GM23248 (cell line): ENCODE results near the gene AP4S1. TPM values are rescaled to one million over a fixed set of nuclear protein-coding genes. Genes with fewer than 3 reads are reported as not detected.
"Not testable (repeated sequence)": the region's sequence is repeated elsewhere in the genome, so short reads cannot be mapped to it uniquely, and the experiment has no call there.

Experiments used
- DNase-seq: peaks from one replicate; pipeline ENCODE4 v3.0.0-alpha.2; 2015
- H2AFZ ChIP-seq: fragments of 200-600 bp; sonication (generic); 2 replicates; pipeline ENCODE4 v1.6.1; 2016; ENCODE audit warnings: antibody characterized with exemption
- H3F3A ChIP-seq: fragments of 200-600 bp; sonication (generic); 2 replicates; pipeline ENCODE4 v1.6.1; 2016; ENCODE audit warnings: mild to moderate bottlenecking, antibody characterized with exemption, mixed run types; ENCODE audit not compliant: insufficient read depth
- H3K27ac ChIP-seq: fragments of 200-600 bp; sonication (generic); 2 replicates; pipeline ENCODE4 v1.5.1; 2016; ENCODE audit warnings: mild to moderate bottlenecking
- H3K27me3 ChIP-seq: fragments of 200-600 bp; sonication (generic); replicated peaks from 2 replicates; pipeline ENCODE4 v1.6.1; 2016; ENCODE audit warnings: mild to moderate bottlenecking; ENCODE audit not compliant: insufficient read depth
- H3K36me3 ChIP-seq: fragments of 200-600 bp; sonication (generic); 2 replicates; pipeline ENCODE4 v1.6.1; 2016; ENCODE audit warnings: low read depth, mild to moderate bottlenecking
- H3K4me1 ChIP-seq: fragments of 200-600 bp; sonication (generic); 2 replicates; pipeline ENCODE4 v1.6.1; 2016; ENCODE audit warnings: mild to moderate bottlenecking; ENCODE audit not compliant: insufficient read depth
- H3K4me2 ChIP-seq: fragments of 200-600 bp; sonication (generic); one replicate; pipeline ENCODE4 v1.6.1; 2016; ENCODE audit warnings: mild to moderate bottlenecking; ENCODE audit not compliant: unreplicated experiment
- H3K4me3 ChIP-seq: fragments of 200-600 bp; sonication (generic); 2 replicates; pipeline ENCODE4 v1.5.1; 2016; ENCODE audit warnings: mild to moderate bottlenecking
- H3K79me2 ChIP-seq: fragments of 200-600 bp; sonication (generic); 2 replicates; pipeline ENCODE4 v1.6.1; 2016; ENCODE audit warnings: mild to moderate bottlenecking; ENCODE audit not compliant: insufficient read depth
- H3K9ac ChIP-seq: fragments of 200-600 bp; sonication (generic); 2 replicates; pipeline ENCODE4 v1.6.1; 2016; ENCODE audit warnings: mild to moderate bottlenecking
- H3K9me2 ChIP-seq: fragments of 200-600 bp; sonication (generic); 2 replicates; pipeline ENCODE4 v1.6.1; 2016; ENCODE audit warnings: mixed run types, mild to moderate bottlenecking, moderate library complexity; ENCODE audit not compliant: insufficient read depth
- H3K9me3 ChIP-seq: fragments of 200-600 bp; sonication (generic); one replicate; pipeline ENCODE4 v1.6.1; 2017; ENCODE audit warnings: low read depth
- H4K20me1 ChIP-seq: fragments of 200-600 bp; sonication (generic); 2 replicates; pipeline ENCODE4 v1.6.0; 2016; ENCODE audit not compliant: insufficient read depth
- EZH2 ChIP-seq: fragments of 200-600 bp; sonication (generic); IDR thresholded peaks from 2 replicates; pipeline ENCODE4 v1.6.1; 2018; ENCODE audit warnings: antibody characterized with exemption, mild to moderate bottlenecking; ENCODE audit not compliant: insufficient read depth, poor library complexity, severe bottlenecking
- EZH2phosphoT487 ChIP-seq: fragments of 200-600 bp; sonication (generic); IDR thresholded peaks from 2 replicates; pipeline ENCODE4 v1.6.1; 2018; ENCODE audit warnings: antibody characterized with exemption, moderate library complexity, mild to moderate bottlenecking, low read depth; ENCODE audit not compliant: insufficient read depth
- WGBS, 2 experiments: methylation state at CpG; one replicate each; pipeline ENCODE4 v1.1.6; 2015 to 2017; ENCODE audit warnings: low lambda C conversion rate in 2 of 2, low coverage in 1 of 2; ENCODE audit errors: missing lambda C conversion rate in 2 of 2; 5-methylcytosine and 5-hydroxymethylcytosine counted together
- in situ Hi-C: fragments of 300-500 bp; cut with MboI; formaldehyde crosslinking; loops from 2 replicates; pipeline ENCODE4 v1.15.0; 2020
- polyA plus RNA-seq: library from polyadenylated mRNA; unstranded; fragments of >200 nt; fragmentation: Nextera tagmentation; extraction: Ambion mirVana; gene quantifications from 2 replicates; pipeline ENCODE4 v1.2.1, GENCODE V29; 2016
- total RNA-seq: library from RNA; depleted of rRNA; stranded (reverse); fragments of >200 nt; shearing (Covaris generic); gene quantifications from 2 replicates; pipeline ENCODE4 v1.2.3, GENCODE V29; 2014

AP4S1 gene
- total and polyA plus RNA-seq, 2 experiments from 2014 or later, result 6.3 to 9.9 TPM

DNA sequence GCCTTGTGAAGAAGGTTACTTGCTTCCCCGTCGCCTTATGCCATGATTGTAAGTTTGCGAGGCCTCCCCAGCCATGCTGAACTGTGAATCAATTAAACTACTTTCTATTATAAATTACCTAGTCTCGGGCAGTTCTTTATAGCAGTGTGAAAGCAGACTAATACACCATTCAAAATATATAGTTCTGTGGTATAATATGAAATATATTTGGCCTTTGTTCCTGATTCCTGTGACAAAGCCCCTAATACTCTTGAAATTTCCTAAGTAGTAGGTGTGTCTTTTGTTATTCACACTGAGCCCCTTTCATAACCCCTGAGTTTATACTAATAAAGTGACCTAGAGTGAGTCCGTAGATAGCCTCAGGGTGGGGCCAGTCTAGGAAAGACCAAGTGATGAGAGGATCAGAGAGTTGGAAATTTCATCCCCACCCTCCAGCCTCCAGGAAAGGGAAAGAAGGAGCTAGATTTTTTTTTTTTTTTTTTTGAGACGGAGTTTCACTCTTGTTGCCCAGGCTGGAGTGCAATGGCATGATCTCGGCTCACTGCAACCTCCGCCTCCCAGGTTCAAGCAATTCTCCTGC, 20.1 kb downstream of the AP4S1 start:
- Histone ChIP-seq H3K27me3 (no peaks in the 10 kb centered on the region), H3K79me2 (no peaks in the 10 kb centered on the region), H2AFZ (no peak overlapping the region), H3K36me3 (no peaks in the 10 kb centered on the region), H3K4me1 (peaks cover 4% of the 10 kb centered on the region; the same call in 1 of the 2 replicates), H3F3A (no peaks in the 10 kb centered on the region), H3K9ac (no peak overlapping the region), H4K20me1 (no peaks in the 10 kb centered on the region), H3K27ac (no peak overlapping the region), H3K9me2 (no peaks in the 10 kb centered on the region), H3K4me3 (no peak overlapping the region), H3K9me3 (no peaks in the 10 kb centered on the region), H3K4me2 (no peak overlapping the region)
- DNase-seq, result no peak
- WGBS, 2 experiments, result 95% methylated on average over 5 to 8 of the region's 8 CpGs
- no peak for TF ChIP-seq EZH2
- TF ChIP-seq EZH2phosphoT487, result no peak
- in situ Hi-C loops, result no loop called here

DNA sequence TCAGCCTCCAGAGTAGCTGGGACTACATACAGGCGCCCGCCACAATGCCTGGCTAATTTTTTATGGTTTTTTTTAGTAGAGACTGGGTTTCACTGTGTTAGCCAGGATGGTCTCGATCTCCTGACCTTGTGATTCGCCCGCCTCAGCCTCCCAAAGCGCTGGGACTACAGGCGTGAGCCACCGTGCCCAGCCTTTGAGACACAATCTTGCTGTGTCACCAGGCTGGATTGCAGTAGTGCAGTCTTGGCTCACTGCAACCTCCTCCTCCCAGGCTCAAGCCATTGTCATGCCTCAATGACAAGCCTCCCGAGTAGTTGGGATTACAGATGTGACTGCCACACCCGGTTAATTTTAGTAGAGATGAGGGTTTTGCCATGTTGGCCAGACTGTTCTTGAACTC, 22.1 kb downstream of the AP4S1 start:
- Histone ChIP-seq H3K9ac (no peak overlapping the region), H3K9me3 (no peaks in the 10 kb centered on the region), H3K4me1 (peaks cover 4% of the 10 kb centered on the region; the same call in 1 of the 2 replicates), H4K20me1 (no peaks in the 10 kb centered on the region), H2AFZ (no peak overlapping the region), H3K27me3 (no peaks in the 10 kb centered on the region), H3K4me2 (no peak overlapping the region), H3K4me3 (no peak overlapping the region), H3K79me2 (no peaks in the 10 kb centered on the region), H3K9me2 (no peaks in the 10 kb centered on the region), H3K27ac (peak overlapping the region; percentile 75; the same call in 1 of the 2 replicates), H3F3A (no peaks in the 10 kb centered on the region), H3K36me3 (no peaks in the 10 kb centered on the region)
- in situ Hi-C loops, result no loop called here
- TF ChIP-seq EZH2 (no peak), EZH2phosphoT487 (no peak)
- DNase-seq, result peak; percentile 13
- 48 to 66% methylated on average over 7 to 10 of the region's 10 CpGs for WGBS, 2 experiments

DNA sequence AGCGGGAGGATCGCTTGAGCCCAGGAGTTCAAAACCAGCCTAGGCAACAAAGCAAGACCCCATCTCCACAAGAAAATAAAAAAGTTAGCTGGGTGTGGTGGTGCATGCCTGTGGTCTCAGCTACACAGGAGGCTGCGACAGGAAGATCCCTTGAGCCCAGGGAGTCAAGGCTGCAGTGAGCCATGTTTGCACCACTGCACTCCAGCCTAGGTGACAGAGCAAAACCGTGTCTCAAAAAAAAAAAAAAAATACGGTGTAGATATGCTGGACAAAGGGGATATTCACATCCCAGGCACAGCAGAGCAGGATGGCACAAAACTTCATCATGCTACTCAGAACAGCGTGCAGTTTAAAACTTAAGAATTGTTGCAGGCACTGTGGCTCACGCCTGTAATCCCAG, 25.6 kb downstream of the AP4S1 start:
- no peak overlapping the region for H2AFZ ChIP-seq
- WGBS, 2 experiments, result 89 to 91% methylated on average over 7 of the region's 7 CpGs
- H3K9me2 ChIP-seq, result no peaks in the 10 kb centered on the region
- peaks cover 8% of the 10 kb centered on the region; the same call in 1 of the 2 replicates for H3K4me1 ChIP-seq
- no peak overlapping the region for H3K4me2 ChIP-seq
- in situ Hi-C loops, result no loop called here
- no peak for DNase-seq
- no peaks in the 10 kb centered on the region for H3K9me3 ChIP-seq
- no peaks in the 10 kb centered on the region for H4K20me1 ChIP-seq
- H3K4me3 ChIP-seq, result no peak overlapping the region
- no peaks in the 10 kb centered on the region for H3K79me2 ChIP-seq
- no peak for TF ChIP-seq EZH2phosphoT487
- TF ChIP-seq EZH2, result no peak
- no peak overlapping the region for H3K27ac ChIP-seq
- H3K9ac ChIP-seq, result no peak overlapping the region
- H3K27me3 ChIP-seq, result no peaks in the 10 kb centered on the region
- no peaks in the 10 kb centered on the region for H3K36me3 ChIP-seq
- 0 out of 2 replicates have a peak, but pooled peaks cover 4% of the 10 kb centered on the region for H3F3A ChIP-seq

DNA sequence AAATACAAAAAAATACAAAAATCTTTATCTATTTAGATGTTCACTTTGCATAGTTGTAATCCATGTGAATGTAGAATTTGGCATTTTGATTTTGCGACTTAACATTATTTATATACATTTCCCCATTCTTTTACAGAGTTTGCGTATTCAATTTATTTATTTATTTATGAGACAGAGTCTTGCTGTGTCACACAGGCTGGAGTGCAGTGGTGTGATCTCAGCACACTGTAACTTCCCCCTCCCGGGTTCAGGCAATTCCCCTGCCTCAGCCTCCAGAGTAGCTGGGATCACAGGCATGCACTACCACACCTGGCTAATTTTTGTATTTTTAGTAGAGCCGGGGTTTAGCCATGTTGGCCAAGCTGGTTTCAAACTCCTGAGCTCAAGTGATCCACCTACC, 26.1 kb downstream of the AP4S1 start:
- TF ChIP-seq EZH2phosphoT487 (no peak), EZH2 (no peak)
- no peaks in the 10 kb centered on the region for H4K20me1 ChIP-seq
- 0 out of 2 replicates have a peak, but pooled peaks cover 4% of the 10 kb centered on the region for H3F3A ChIP-seq
- no peak overlapping the region for H3K4me2 ChIP-seq
- no peaks in the 10 kb centered on the region for H3K79me2 ChIP-seq
- H3K36me3 ChIP-seq, result no peaks in the 10 kb centered on the region
- H3K4me1 ChIP-seq, result peaks cover 8% of the 10 kb centered on the region; the same call in 1 of the 2 replicates
- in situ Hi-C loops, result no loop called here
- no peak overlapping the region for H3K9ac ChIP-seq
- H3K9me3 ChIP-seq, result no peaks in the 10 kb centered on the region
- no peak overlapping the region for H2AFZ ChIP-seq
- no peaks in the 10 kb centered on the region for H3K27me3 ChIP-seq
- H3K9me2 ChIP-seq, result no peaks in the 10 kb centered on the region
- no peak overlapping the region for H3K27ac ChIP-seq
- no peak for DNase-seq
- 77 to 78% methylated on average over 4 of the region's 4 CpGs for WGBS, 2 experiments
- no peak overlapping the region for H3K4me3 ChIP-seq

DNA sequence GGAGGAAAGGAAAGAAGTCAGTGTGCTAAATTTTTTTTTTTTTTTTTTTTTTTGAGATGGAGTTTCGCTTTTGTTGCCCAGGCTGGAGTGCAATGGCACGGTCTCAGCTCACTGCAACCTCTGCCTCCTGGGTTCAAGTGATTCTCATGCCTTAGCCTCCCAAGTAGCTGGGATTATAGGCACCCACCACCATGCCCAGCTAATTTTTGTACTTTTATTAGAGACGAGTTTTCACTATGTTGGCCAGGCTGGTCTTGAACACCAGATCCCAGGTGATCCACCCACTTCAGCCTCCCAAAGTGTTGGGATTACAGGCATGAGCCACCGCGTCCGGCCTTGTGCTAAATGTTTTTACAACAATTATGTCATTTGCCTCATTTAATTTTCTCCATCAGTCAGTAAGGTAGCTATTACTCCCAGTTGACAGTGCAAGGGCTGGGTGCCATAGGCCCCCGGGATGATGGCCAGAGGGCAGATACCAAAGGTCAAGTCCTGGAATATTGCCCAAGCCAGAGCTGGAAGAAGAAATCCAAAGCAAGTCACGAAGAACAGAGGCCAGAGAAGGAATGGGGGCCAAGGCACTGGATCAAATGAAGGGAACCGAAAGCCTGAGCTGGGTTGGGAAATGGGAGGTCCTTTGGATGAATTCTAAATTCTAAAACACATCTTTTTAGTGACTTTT, 27.6 kb downstream of the AP4S1 start:
- H3K4me3 ChIP-seq, in situ Hi-C loops, H3K27ac ChIP-seq, H3K27me3 ChIP-seq, H3K9ac ChIP-seq, H3K4me1 ChIP-seq, H2AFZ ChIP-seq, H3K9me3 ChIP-seq, H3K9me2 ChIP-seq, H3F3A ChIP-seq, H4K20me1 ChIP-seq, H3K79me2 ChIP-seq, H3K36me3 ChIP-seq: not testable (repeated sequence)
- peak overlapping the region; percentile 25 for H3K4me2 ChIP-seq
- 30 to 36% methylated on average over 9 of the region's 9 CpGs for WGBS, 2 experiments
- DNase-seq, result peak; percentile 32
